Peyer's patch (tissue), 4 donors: ENCODE measurements around the gene TBC1D10B.

Experiments
- POLR2A ChIP-seq, 2 donors: fragments of 450-650 bp; IDR thresholded peaks; one replicate each; pipeline ENCODE4 v1.5.1; 2017; ENCODE audit warnings: antibody characterized with exemption in 2 of 2, mild to moderate bottlenecking in 2 of 2, moderate library complexity in 2 of 2
- TF ChIP-seq, protein P1 (sequence below), 6 experiments: fragments of 450-650 bp in 4 of 6; fragments of 200-600 bp in 2 of 6; sonication (generic) in 1 of 6; IDR thresholded peaks; one replicate each; pipeline ENCODE4 v1.5.1; 2017 to 2019; ENCODE audit warnings: antibody characterized with exemption in 6 of 6, mild to moderate bottlenecking in 3 of 6, moderate library complexity in 1 of 6

- TF ChIP-seq, protein P1, sequence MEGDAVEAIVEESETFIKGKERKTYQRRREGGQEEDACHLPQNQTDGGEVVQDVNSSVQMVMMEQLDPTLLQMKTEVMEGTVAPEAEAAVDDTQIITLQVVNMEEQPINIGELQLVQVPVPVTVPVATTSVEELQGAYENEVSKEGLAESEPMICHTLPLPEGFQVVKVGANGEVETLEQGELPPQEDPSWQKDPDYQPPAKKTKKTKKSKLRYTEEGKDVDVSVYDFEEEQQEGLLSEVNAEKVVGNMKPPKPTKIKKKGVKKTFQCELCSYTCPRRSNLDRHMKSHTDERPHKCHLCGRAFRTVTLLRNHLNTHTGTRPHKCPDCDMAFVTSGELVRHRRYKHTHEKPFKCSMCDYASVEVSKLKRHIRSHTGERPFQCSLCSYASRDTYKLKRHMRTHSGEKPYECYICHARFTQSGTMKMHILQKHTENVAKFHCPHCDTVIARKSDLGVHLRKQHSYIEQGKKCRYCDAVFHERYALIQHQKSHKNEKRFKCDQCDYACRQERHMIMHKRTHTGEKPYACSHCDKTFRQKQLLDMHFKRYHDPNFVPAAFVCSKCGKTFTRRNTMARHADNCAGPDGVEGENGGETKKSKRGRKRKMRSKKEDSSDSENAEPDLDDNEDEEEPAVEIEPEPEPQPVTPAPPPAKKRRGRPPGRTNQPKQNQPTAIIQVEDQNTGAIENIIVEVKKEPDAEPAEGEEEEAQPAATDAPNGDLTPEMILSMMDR (IDR thresholded peaks at IDR 0.05) = no peak
- no peak for TF ChIP-seq POLR2A (IDR thresholded peaks at IDR 0.05)
Observed at GRCh38 chr16:30340621-30341020, 29.7 kb downstream of the TBC1D10B start.
